Measurements from ENCODE around the gene SS18. TPM values are rescaled to one million over a fixed set of nuclear protein-coding genes. Genes with fewer than 3 reads are reported as not detected.
A peak's percentile ranks its signal among the peaks of the same experiment; 100 is the strongest.
"Not testable (repeated sequence)": the region's sequence is repeated elsewhere in the genome, so short reads cannot be mapped to it uniquely, and the experiment has no call there.

SS18 gene
- polyA plus RNA-seq (ENCODE audit: insufficient read length in 4 of 4), result 100 to 1,000 TPM in 3 of 4 donors, 10 to 100 TPM in 1; 77.1 to 110 (median 106) TPM

DNA sequence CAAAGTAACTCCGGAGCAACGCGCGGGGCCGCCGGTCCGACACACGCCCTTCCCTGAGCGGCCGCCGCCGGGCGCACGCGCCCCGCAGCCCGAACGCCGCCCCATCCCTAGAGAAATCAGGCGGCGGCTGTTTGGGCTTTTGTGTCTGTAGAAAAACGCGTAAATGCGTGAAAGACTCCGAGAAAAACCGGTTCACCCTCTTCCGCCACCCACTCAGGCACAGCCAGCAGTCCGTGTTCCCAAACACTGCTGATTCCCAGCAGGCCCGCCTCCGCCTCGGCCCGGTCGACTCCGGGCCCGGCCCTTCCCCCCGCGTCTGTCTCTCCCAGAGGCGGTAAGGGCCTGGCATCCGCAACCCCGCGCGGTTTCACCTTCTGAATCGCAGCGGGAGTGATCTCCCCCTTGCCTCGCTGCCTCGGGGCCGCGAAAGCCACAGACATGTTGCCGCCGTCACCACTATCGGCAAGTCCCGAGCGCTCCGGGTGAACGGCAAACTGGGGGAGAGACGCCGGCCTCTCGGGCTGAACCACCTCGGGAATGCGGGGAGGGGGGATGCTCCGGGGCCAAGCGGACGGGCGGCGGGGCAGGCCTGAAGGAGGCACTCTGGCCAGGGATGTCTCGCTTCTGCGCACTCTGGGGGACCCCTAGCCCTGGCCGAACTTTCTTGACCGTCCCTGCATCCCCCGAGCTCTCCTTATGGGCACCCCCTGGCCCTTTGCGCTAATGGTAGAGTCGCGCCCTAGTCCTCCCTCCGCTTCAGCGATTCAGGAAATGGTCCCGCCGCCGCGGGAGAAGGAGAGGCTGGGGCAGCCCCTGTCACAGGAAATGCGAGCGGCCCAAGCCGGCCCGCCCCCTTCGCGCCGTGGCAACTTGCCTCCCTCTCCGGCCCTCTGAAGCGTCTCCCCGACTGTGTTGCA, at the start of gene SS18:
Gene SS18 (minus strand): TSS at position 484 of the 917 bp plus-strand sequence. CDS start 44 bp downstream, at position 440.
- DNase-seq (ENCODE audit: low read depth in 4 of 4, low spot score in 3 of 4), result peak; percentile 90 to 93 (median 90)

DNA sequence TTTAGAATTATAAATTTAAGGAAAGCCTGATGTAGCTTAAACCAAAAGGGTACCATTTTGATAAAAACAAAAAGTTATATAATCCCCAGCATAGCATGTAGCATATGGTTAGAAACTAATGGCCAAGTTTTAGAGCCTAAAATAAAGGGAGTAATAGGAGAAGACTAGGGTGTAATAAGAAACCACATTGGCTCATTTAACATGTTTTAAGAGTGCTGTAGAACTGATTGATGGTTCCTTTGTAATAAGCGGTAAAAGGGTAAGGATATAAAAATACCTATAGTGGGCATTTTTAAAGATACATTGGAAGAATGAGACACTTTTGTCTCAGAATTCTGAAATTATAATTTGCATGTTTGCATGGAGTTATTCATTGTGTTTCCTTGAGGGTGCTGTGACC, 45.1 kb upstream of the SS18 start:
- peak in 2 of 4 donors; percentile 15 to 45 for DNase-seq (ENCODE audit: low read depth in 4 of 4, low spot score in 3 of 4)

GRCh38 chr18:26134107-26134506, 43.7 kb upstream of the SS18 start:
- no peak for DNase-seq (ENCODE audit: low read depth in 4 of 4, low spot score in 3 of 4)

GRCh38 chr18:26133652-26134051, 43.2 kb upstream of the SS18 start, which contains the start of gene PSMA8:
Gene PSMA8 (plus strand): TSS chr18:26133869. CDS start chr18:26133966, 97 bp downstream.
- no peak for DNase-seq (ENCODE audit: low read depth in 4 of 4, low spot score in 3 of 4)

DNA sequence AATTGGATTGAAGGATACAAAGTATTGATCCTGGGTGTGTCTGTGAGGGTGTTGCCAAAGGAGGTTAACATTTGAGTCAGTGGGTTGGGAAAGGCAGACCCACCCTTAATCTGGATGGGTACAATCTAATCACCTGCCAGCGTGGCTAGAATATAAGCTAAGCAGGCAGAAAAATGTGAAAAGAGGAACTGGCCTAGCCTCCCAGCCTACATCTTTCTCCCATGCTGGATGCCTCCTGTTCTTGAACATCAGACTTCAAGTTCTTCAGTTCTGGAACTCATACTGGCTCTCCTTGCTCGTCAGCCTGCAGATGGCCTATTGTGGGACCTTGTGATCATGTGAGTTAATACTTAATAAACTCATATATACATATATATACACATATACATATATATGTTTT, 37.8 kb upstream of the SS18 start:
- not testable (repeated sequence) for DNase-seq (ENCODE audit: low read depth in 4 of 4, low spot score in 3 of 4)

DNA sequence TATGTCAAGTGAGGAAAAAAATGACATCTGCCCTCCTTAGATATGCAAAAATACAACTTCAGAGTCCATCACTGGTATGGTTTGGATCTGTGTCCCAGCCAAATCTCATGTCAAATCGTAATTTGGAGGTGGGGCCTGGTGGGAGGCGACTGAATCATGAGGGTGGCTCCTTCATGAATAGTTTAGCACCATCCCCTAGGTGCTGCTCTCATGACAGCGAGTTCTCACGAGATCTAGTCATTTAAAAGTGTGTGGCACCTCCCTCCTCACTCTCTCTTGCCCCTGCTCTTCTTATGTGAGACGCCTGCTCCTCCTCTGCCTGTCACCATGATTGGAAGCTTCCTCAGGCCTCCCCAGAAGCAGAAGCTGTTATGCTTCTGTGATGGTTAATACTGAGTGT, 37.4 kb upstream of the SS18 start:
- no peak for DNase-seq (ENCODE audit: low read depth in 4 of 4, low spot score in 3 of 4)

DNA sequence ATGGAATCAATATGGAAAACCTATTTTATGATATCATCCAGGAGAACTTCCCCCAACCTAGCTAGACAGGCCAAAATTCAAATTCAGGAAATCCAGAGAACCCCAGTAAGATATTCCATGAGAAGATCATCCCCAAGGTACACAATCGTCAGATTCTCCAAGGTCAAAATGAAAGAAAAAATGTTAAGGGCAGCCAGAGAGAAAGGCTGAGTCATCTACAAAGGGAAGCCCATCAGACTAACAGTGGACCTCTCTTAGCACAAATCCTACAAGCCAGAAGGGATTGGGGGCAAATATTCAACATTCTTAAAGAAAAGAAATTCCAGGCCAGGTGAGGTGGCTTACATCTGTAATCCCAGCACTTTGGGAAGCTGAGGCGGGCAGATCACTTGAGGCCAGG, 31.6 kb upstream of the SS18 start:
- not testable (repeated sequence) for DNase-seq (ENCODE audit: low read depth in 4 of 4, low spot score in 3 of 4)

GRCh38 chr18:26121476-26121875, 31.1 kb upstream of the SS18 start:
- no peak for DNase-seq (ENCODE audit: low read depth in 4 of 4, low spot score in 3 of 4)

GRCh38 chr18:26119246-26119645, 28.8 kb upstream of the SS18 start:
- DNase-seq (ENCODE audit: low read depth in 4 of 4, low spot score in 3 of 4), result no peak

DNA sequence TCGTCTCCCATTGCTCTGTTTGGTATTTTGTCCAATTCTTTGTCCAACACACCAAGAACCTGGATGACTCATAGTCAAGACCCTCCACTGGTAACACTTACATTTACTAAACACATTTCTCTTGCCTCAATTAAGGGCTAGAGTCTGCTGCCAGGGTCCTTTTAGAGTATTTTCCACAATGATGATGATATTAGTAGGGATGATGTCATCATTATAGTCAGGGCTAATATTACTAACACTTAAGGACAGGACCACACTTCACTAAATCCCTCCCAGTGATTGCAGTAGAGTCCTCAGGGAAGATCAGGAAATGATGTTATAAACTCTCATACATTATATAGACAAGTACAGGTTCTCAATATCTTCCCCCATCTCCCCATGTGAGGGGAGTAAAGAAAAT, 13.6 kb upstream of the SS18 start:
- no peak for DNase-seq (ENCODE audit: low read depth in 4 of 4, low spot score in 3 of 4)

DNA sequence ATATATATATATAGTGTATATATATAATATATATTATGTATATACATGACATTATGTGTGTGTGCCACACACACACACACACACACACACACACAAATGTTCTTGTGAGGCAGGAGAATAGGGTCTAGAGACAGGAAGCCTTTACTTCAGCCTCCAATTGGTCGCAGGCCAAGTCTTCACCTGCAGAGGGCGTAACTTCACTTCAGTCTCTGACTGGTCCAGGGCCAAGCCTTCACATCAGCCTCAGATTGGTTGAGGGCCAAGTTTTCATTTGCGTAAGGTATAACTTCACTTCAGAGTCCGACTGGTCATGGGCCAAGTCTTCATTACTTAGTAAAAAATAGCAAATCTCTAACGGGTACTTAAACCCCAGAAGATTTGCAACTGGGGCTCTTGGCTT, 13.2 kb upstream of the SS18 start:
- no peak for DNase-seq (ENCODE audit: low read depth in 4 of 4, low spot score in 3 of 4)

DNA sequence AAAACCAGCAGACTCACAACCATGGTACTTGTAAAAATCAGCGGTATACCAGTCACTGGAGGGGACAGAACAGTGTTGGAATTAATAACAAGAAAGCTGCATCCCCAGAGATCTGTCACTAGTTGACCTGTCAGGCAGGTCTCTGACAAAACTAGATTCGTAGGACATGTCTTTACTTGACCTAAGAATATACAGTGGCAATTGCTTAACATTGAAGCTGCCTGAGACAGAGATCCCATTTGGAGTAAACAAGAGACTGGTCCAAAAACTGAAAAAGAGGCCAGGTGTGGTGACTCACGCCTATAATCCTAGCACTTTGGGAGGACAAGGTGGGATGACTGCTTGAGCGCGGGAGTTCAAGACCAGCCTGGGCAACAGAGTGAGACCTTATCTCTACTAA, 7.2 kb upstream of the SS18 start:
- DNase-seq (ENCODE audit: low read depth in 4 of 4, low spot score in 3 of 4), result no peak

GRCh38 chr18:26096852-26097251, 6.4 kb upstream of the SS18 start:
- no peak for DNase-seq (ENCODE audit: low read depth in 4 of 4, low spot score in 3 of 4)

- no peak for DNase-seq (ENCODE audit: low read depth in 4 of 4, low spot score in 3 of 4)
Measured at GRCh38 chr18:26091047-26091630, 726 bp upstream of the SS18 start.

GRCh38 chr18:26089293-26090129, 902 bp downstream of the SS18 start:
- peak in 2 of 4 donors; percentile 7 to 19 for DNase-seq (ENCODE audit: low read depth in 4 of 4, low spot score in 3 of 4)

GRCh38 chr18:26088487-26088886, 1.9 kb downstream of the SS18 start:
- DNase-seq (ENCODE audit: low read depth in 4 of 4, low spot score in 3 of 4), result no peak

DNA sequence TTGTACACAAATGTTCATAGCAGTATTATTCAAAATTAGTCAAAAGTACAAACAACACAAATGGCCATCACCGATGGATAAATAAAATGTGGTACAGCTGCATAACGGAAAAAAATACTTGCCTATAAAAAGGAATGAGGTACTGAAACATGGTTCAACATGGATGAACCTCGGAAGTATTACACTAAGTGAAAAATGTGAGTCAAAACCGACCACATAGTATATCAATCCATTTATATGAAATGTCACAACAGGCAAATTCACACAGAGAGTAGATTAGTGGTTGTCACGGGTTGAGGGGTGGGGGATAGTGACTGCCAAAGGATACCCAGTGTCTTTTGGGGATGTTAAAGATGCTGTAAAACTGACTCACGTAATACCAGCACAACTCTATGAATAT, 3.5 kb downstream of the SS18 start:
- no peak for DNase-seq (ENCODE audit: low read depth in 4 of 4, low spot score in 3 of 4)

DNA sequence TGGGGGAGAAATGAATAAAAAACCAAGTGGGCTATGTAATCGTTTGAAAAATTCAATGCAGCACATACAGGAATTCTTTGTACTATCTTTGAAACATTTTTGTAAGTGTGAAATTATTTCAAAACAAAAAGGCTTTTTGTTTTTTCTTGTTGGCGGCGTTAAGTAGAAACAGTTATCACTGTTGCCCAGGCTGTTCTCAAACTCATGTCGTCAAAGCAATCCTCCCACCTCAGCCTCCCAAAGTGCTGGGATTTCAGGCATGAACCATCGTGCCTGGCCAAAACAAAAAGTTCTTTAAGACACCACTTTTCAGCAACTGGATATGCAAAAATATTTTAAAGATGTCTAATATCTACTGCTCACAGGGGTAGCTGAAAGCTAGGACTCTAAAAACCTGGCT, 5.4 kb downstream of the SS18 start:
- no peak for DNase-seq (ENCODE audit: low read depth in 4 of 4, low spot score in 3 of 4)

DNA sequence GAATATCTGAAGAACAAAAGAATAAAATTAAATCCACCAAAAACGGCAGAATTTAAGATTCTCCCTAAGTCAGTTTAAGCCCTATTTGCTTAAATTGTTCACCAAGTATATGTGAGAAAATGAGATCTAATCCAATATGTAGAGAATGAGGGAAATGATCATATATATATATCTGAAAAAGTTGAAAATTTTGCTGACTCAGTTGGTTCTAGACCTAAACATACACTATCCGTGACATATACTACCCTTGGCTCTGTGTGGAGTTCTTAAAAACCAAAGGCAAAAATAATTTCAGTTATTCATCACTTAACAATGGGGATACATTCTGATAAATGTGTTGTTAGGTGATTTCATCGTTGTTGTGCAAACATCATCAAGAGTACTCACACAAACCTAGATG, 7.3 kb downstream of the SS18 start:
- DNase-seq (ENCODE audit: low read depth in 4 of 4, low spot score in 3 of 4), result no peak

- DNase-seq (ENCODE audit: low read depth in 4 of 4, low spot score in 3 of 4), result no peak
Measured at GRCh38 chr18:26082475-26082874, 7.9 kb downstream of the SS18 start.

- DNase-seq (ENCODE audit: low read depth in 4 of 4, low spot score in 3 of 4), result no peak
Measured at GRCh38 chr18:26074246-26074645, 16.2 kb downstream of the SS18 start.
